Subcutaneous adipose tissue (tissue), 4 donors: ENCODE results near the gene ESR1. TPM values are rescaled to one million over a fixed set of nuclear protein-coding genes. Genes with fewer than 3 reads are reported as not detected.

ENCODE experiments used
- CTCF ChIP-seq: fragments of 450-650 bp; IDR thresholded peaks from one replicate; pipeline ENCODE4 v1.5.1; 2016; ENCODE audit warnings: low read depth, mild to moderate bottlenecking, control low read depth, antibody characterized with exemption, moderate library complexity
- total RNA-seq, 4 donors: library from RNA; depleted of rRNA; stranded (reverse); fragments of >200 nt; gene quantifications; one replicate each; pipeline ENCODE4 v1.1.0, GENCODE V29; 2016

Gene ESR1
- total RNA-seq, 4 donors from 2014 or later = 3.2 to 5.8 (median 4.1) TPM

GRCh38 chr6:151875524-151875923 lies 68.0 kb downstream of the ESR1 start:
- no peak for TF ChIP-seq CTCF

GRCh38 chr6:151876122-151876521 lies 68.6 kb downstream of the ESR1 start:
- TF ChIP-seq CTCF = no peak

GRCh38 chr6:151877458-151877857 lies 70.0 kb downstream of the ESR1 start:
- TF ChIP-seq CTCF = no peak

- no peak for TF ChIP-seq CTCF
Measured at GRCh38 chr6:151881231-151881630, 73.7 kb downstream of the ESR1 start.

- no peak for TF ChIP-seq CTCF
Measured at GRCh38 chr6:151882206-151882605, 74.7 kb downstream of the ESR1 start.

- TF ChIP-seq CTCF = no peak
Measured at GRCh38 chr6:151885234-151885633, 77.8 kb downstream of the ESR1 start.

- TF ChIP-seq CTCF = no peak
Measured at GRCh38 chr6:151891524-151891923, 84.0 kb downstream of the ESR1 start.
